Stimulated activated naive B cell treated with anti-CD40 and anti-IgM and Interleukin-4, amounts not matched to agents 10 μg/mL and 1 μg/mL and 100 μg/mL, for 72 hours (primary cell): ENCODE data around the gene SMCO3.

Experiments used
- ATAC-seq, 2 donors: fragments of 150-1000 bp; cut with Tn5 transposase; replicated peaks; 2 replicates each; pipeline ENCODE4 v1.10.0; 2021; ENCODE audit warnings: moderate library complexity in 1 of 2
- DNase-seq: peaks from one replicate; pipeline ENCODE4 v3.0.0; 2021
- H3K27ac Mint-ChIP-seq: one replicate; pipeline ENCODE4 v1.8.0; 2022; ENCODE audit warnings: mild to moderate bottlenecking, mixed read lengths
- H3K27me3 Mint-ChIP-seq, 2 donors: one replicate each; pipeline ENCODE4 v1.8.0; 2022; ENCODE audit warnings: mixed read lengths in 2 of 2
- H3K36me3 Mint-ChIP-seq, 2 donors: one replicate each; pipeline ENCODE4 v1.8.0; 2022; ENCODE audit warnings: mixed read lengths in 2 of 2, mild to moderate bottlenecking in 1 of 2
- H3K4me1 Mint-ChIP-seq, 2 donors: one replicate each; pipeline ENCODE4 v1.8.0; 2022; ENCODE audit warnings: mixed read lengths in 2 of 2, mild to moderate bottlenecking in 1 of 2
- H3K4me3 Mint-ChIP-seq, 2 donors: one replicate each; pipeline ENCODE4 v1.8.0; 2022; ENCODE audit warnings: mild to moderate bottlenecking in 2 of 2, mixed read lengths in 2 of 2, moderate library complexity in 1 of 2
- H3K9me3 Mint-ChIP-seq, 2 donors: one replicate each; pipeline ENCODE4 v1.8.0; 2022; ENCODE audit warnings: mixed read lengths in 2 of 2, mild to moderate bottlenecking in 1 of 2

SMCO3 gene

DNA sequence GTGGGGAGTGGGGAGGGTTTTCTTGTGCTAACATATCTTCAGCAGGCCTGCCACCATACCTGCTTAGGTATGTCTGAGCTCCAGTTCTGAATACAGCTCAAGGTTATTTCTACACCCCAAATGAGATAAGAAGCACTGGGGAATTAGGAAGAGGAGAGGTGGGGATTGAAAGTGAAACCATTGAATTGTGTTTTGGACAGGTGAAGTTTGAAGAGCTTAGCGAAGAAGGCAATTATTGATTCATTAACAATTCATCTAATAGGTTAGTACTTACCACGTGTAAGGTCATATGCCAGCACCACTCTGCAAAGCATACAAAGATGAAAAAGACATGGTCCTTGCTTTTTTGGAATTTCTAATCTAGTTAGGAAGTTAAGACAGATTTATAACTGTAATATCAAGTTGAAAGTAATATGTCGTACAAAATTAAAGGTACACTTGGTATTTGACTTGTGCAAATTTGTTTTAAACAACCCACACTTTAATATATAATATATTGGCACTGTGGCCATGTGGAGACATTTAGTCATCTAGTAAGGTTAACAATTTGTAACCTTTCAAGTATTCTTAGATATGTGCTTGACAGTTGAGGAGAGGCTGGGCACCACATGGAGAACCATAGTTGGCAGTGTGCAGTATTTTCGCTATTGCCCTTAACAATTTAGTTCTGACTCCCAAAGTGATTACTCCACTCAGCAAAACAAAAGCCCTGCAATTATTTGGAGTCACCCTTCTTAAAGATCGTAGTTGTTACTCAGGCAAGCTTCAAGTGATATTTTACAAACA lies 3.6 kb downstream of the SMCO3 start:
- DNase-seq (no peak), ATAC-seq (no peak)
- H3K36me3 Mint-ChIP-seq, result no peaks in the 10 kb centered on the region
- H3K27ac Mint-ChIP-seq, result peak overlapping the region; percentile 20
- H3K27me3 Mint-ChIP-seq, result no peaks in the 10 kb centered on the region
- no peaks in the 10 kb centered on the region for H3K9me3 Mint-ChIP-seq
- peaks cover 7 to 8% of the 10 kb centered on the region in 2 donors for H3K4me1 Mint-ChIP-seq
- H3K4me3 Mint-ChIP-seq, result no peak overlapping the region

DNA sequence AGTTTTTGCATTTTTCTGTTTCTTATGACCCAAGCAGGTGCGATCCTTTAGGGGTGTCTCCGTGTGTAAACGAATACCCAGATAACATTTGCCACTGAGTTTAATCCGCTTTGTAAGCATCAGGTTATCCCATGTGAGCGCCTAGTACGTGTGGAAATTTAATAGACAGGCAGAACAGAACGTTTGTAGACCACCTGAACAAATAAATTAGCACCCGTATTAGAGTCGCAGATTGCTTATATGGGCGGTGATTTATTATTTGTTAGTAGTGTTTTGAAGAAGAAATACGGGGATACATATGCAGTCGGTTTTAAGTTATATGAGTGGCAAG lies 10.2 kb downstream of the SMCO3 start:
- Mint-ChIP-seq H3K36me3 (peaks cover 7 to 12% of the 10 kb centered on the region in 2 donors), H3K27me3 (no peaks in the 10 kb centered on the region), H3K27ac (no peak overlapping the region), H3K4me3 (no peak overlapping the region), H3K9me3 (no peaks in the 10 kb centered on the region), H3K4me1 (peaks cover 6 to 7% of the 10 kb centered on the region in 2 donors)
- no peak for DNase-seq
- peak; percentile 8 for ATAC-seq

DNA sequence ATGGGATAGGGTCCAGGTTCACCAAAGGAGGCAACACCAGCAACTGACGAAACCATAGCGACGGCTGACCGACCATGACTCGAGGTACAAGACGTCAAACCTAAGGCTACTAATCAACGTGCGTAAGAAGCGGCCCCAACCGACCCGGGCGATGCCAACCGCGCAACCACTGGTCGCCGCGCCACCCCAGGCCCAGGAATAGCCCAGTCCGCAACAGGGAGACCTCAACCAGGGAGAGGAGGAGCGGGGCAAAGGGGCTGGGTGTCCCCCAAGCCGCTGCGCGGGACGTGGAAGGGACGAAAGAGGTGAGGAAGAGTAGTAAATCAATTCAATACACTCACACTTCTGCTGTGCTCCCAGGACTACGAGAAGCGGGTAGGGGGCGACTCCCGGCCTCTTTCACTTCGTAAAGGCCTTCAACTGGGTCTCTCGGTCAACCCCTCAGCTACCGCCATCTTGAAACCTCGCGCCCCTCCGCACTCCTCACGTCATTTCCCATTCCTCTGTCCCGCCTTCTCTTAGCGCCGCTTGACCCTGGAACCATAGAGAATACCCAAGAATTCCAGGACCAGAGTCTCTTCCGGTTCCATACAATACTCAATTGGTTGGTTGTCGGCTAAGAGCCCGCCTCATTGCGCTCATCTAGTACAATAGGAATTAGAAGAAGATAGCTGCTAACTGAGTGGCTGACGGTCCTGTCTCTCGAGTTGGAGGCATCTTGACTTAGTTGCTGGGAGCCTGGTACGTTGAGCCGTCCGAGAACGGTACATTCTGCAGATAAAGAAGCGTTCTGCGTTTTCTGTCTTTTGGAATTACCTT lies 10.8 kb downstream of the SMCO3 start, which contains the start of the genes C12orf60 and WBP11:
Gene C12orf60, plus strand, starts transcription at position 660 of the 819 bp plus-strand sequence. CDS start 19,266 bp downstream, outside the sequence.
Gene WBP11, minus strand, starts transcription at position 468 of the 819 bp plus-strand sequence. CDS start 2,095 bp downstream, outside the sequence.
- H3K27ac Mint-ChIP-seq, result no peak within 1 kb of the TSS
- ATAC-seq, result peak; percentile 97
- peaks cover 6 to 7% of the 10 kb centered on the region in 2 donors for H3K4me1 Mint-ChIP-seq
- H3K36me3 Mint-ChIP-seq, result peaks cover 8 to 12% of the 10 kb centered on the region in 2 donors
- peak; percentile 90 for DNase-seq
- no peaks in the 10 kb centered on the region for H3K27me3 Mint-ChIP-seq
- H3K4me3 Mint-ChIP-seq, result no peak within 1 kb of the TSS
- H3K9me3 Mint-ChIP-seq, result no peaks in the 10 kb centered on the region

DNA sequence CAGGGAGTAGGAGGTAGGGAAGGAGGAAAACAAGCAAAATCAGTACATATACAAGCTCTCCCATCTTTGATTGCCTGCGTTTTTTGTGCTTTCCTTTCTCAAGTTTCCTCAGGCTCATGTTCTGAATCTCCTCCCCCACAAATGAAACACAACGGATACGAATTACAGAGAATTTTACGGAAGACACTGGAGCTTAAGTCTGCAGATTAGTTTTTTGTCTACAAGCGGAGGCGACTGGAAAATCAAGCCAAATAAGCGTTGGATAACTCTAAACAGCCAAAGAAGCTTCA lies 11.3 kb downstream of the SMCO3 start:
- Mint-ChIP-seq H3K36me3 (peaks cover 9 to 14% of the 10 kb centered on the region in 2 donors), H3K9me3 (no peaks in the 10 kb centered on the region), H3K4me3 (no peak overlapping the region), H3K27ac (no peak overlapping the region), H3K27me3 (no peaks in the 10 kb centered on the region), H3K4me1 (peaks cover 6 to 7% of the 10 kb centered on the region in 2 donors)
- ATAC-seq (no peak), DNase-seq (no peak)

DNA sequence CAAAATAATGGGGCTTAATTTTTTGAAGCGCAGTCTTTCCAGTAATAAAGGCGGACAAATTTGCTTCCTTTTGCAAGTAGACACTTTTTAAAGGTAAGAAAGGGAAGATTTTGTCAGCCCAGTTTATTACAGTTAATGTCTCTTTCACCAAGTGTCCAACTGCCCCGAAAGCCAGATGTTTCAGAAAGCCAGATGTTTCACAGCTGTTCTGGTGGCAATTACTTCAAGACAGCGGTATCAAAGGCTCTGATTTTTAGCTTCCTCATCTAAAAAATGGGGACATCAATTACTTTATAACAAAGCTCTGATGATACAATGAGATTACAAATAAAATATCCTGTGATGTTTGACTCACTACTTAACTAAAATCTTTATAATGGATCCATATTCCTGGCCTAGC lies 11.7 kb downstream of the SMCO3 start:
- Mint-ChIP-seq H3K9me3 (no peaks in the 10 kb centered on the region), H3K27me3 (no peaks in the 10 kb centered on the region), H3K27ac (no peak overlapping the region), H3K36me3 (peaks cover 13 to 18% of the 10 kb centered on the region in 2 donors), H3K4me1 (peaks cover 6 to 7% of the 10 kb centered on the region in 2 donors), H3K4me3 (no peak overlapping the region)
- no peak for ATAC-seq
- no peak for DNase-seq

DNA sequence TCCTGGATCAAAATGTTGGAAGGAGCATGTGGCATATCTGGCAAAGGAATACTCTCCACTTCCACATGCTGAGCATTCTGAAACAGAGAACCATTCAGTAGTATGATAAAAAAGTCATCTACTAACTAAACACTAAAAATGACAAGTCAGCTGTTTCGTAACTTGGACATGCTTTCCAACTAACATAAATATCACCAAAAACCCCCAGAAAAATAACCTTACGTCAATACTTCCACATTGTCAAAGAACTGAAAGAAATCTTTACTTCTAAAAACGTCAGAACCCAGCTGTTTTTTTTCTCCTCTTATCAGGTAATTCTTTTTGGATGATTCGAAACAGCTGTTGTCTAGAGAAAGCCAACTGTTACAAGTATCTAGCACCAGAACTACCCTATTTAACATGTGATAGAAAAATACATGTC lies 18.9 kb downstream of the SMCO3 start:
- Mint-ChIP-seq H3K27me3 (no peaks in the 10 kb centered on the region), H3K4me3 (no peak overlapping the region), H3K4me1 (peaks cover 1 to 13% of the 10 kb centered on the region in 2 donors), H3K27ac (peak overlapping the region; percentile 86), H3K36me3 (peaks cover 42 to 54% of the 10 kb centered on the region in 2 donors), H3K9me3 (no peaks in the 10 kb centered on the region)
- ATAC-seq, result peak in 1 of 2 donors; percentile 58
- no peak for DNase-seq

DNA sequence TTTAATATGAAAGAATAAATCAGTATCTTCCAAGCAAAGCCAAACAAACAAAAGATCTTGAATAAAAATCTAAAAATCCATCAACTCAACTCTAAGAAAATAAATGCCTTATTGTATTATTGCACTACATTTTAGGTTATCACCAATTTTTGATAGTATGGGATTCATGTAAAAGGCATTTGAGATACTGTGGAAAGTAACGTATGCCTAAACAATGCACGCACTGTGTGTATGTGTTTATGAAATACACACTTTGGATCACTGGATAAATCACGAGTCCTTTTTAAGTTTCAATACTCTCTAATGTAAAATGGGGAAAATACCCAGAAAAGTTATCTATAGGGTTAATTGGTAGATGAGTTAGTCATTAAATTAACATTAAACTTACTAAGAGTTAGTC lies 28.4 kb downstream of the SMCO3 start:
- no peak overlapping the region for H3K27ac Mint-ChIP-seq
- ATAC-seq (no peak), DNase-seq (no peak)
- no peak overlapping the region for H3K4me3 Mint-ChIP-seq
- H3K9me3 Mint-ChIP-seq, result no peaks in the 10 kb centered on the region
- H3K4me1 Mint-ChIP-seq, result peaks cover 6 to 18% of the 10 kb centered on the region in 2 donors
- no peaks in the 10 kb centered on the region for H3K27me3 Mint-ChIP-seq
- peaks cover 38 to 41% of the 10 kb centered on the region in 2 donors for H3K36me3 Mint-ChIP-seq

DNA sequence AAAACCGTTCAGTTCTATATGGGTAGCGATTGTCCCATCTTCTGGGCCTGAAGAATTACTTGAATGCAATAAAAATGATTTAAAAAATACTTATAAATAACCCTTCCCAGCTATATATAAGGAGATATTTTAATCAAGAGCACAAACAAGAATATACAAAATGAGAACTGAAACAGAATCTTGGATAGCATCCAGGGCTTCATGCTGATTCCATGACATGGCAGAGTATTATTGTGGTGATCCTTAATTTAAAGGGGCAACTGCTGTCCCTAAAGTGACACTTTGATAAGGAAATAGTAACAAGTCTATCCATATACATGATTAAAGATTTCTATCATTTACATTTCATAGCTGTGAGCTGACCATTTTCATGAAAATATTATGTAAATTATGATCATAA lies 29.5 kb downstream of the SMCO3 start:
- no peak for DNase-seq
- Mint-ChIP-seq H3K27me3 (no peaks in the 10 kb centered on the region), H3K27ac (no peak overlapping the region), H3K4me3 (no peak overlapping the region), H3K9me3 (no peaks in the 10 kb centered on the region), H3K4me1 (peaks cover 9 to 22% of the 10 kb centered on the region in 2 donors), H3K36me3 (peaks cover 30 to 33% of the 10 kb centered on the region in 2 donors)
- no peak for ATAC-seq

DNA sequence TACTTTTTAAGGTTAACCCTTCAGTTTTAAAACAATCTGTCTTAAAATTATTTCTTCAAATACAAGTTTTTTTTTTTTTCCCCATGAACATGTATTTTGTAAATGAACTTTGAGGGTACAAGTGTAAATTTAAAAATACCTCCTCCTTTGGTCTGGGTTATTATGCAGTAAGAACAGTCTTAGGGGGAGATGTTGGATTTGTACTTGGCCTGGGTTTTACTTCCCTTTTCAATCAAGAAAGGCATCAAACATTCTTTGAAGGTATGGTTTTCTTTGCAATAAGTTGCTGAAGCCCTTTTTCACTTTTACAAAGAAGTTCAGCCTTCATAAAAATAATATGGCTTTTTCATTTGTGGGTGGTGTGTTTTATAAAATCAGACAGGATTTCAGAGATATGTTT lies 31.2 kb downstream of the SMCO3 start:
- Mint-ChIP-seq H3K36me3 (peaks cover 17 to 20% of the 10 kb centered on the region in 2 donors), H3K27me3 (no peaks in the 10 kb centered on the region), H3K9me3 (no peaks in the 10 kb centered on the region), H3K27ac (no peak overlapping the region), H3K4me3 (no peak overlapping the region), H3K4me1 (peaks cover 9 to 22% of the 10 kb centered on the region in 2 donors)
- peak; percentile 38 to 45 for ATAC-seq
- DNase-seq, result no peak

DNA sequence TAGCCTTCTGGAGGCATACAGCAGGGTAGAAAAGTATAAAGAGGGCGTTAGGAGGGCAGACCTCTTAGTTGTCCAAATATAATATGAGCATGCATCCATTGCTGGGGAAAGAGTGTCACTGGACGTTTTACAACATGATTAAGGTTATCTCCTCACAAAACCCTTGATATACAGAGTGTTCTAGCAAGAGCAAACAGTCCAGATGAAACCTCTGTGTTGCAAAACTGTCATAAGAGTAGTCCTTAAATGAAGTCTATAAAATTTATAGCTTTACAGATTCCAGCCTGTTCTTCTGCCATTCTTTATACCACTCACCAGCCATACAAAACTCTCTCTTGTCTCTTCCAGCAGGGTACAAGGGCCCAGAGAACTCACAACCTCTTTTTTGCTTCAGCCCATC lies 32.4 kb downstream of the SMCO3 start:
- Mint-ChIP-seq H3K27ac (no peak overlapping the region), H3K4me1 (peaks cover 9 to 22% of the 10 kb centered on the region in 2 donors), H3K36me3 (peaks cover 7 to 11% of the 10 kb centered on the region in 2 donors), H3K9me3 (no peaks in the 10 kb centered on the region), H3K4me3 (no peak overlapping the region), H3K27me3 (no peaks in the 10 kb centered on the region)
- no peak for DNase-seq
- no peak for ATAC-seq

DNA sequence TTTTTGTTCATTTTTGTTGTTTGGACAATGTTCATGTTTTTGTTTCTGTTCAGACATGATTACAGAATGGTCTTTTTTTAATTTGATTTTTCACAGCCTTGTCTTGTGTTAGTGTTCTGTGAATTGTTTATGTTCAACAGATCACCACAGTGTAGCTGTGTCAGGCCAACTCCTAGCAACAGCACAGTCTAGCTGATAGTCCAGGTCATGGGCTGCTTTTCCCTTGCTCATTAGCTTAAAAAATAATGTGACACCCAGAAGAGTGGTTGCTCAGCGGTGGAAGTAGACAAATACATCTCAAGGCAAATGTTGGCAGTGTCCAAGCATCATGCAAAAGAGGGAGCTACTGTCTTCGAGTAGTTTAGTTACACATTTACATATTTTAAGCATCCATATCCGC lies 33.1 kb downstream of the SMCO3 start:
- ATAC-seq (no peak), DNase-seq (no peak)
- H3K27ac Mint-ChIP-seq, result no peak overlapping the region
- no peak overlapping the region for H3K4me3 Mint-ChIP-seq
- H3K27me3 Mint-ChIP-seq, result no peaks in the 10 kb centered on the region
- H3K36me3 Mint-ChIP-seq, result peaks cover 6 to 11% of the 10 kb centered on the region in 2 donors
- no peaks in the 10 kb centered on the region for H3K9me3 Mint-ChIP-seq
- peaks cover 11 to 28% of the 10 kb centered on the region in 2 donors for H3K4me1 Mint-ChIP-seq

DNA sequence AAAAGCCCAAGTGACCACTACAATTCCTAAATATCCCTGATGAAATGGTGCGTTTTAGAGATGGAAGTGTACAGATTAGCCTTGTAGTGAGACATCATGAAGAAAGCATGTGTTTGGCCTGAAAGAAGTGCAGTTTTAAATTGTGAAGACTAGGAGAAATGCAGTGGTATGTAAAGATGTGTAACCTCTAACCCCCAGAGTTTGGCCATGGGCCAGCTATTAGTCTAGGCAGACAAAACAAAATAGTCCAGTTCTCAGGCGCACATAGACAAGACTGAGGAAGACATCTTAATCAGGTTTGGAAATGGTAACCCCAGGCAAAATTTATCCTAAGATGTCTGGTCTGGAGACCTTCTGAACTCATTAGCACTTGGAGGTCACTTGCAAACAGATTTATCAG lies 34.1 kb downstream of the SMCO3 start:
- Mint-ChIP-seq H3K4me3 (no peak overlapping the region), H3K36me3 (peaks cover 6 to 8% of the 10 kb centered on the region in 2 donors), H3K27me3 (no peaks in the 10 kb centered on the region), H3K9me3 (no peaks in the 10 kb centered on the region), H3K4me1 (peaks cover 15 to 35% of the 10 kb centered on the region in 2 donors), H3K27ac (no peak overlapping the region)
- ATAC-seq, result no peak
- DNase-seq, result no peak

DNA sequence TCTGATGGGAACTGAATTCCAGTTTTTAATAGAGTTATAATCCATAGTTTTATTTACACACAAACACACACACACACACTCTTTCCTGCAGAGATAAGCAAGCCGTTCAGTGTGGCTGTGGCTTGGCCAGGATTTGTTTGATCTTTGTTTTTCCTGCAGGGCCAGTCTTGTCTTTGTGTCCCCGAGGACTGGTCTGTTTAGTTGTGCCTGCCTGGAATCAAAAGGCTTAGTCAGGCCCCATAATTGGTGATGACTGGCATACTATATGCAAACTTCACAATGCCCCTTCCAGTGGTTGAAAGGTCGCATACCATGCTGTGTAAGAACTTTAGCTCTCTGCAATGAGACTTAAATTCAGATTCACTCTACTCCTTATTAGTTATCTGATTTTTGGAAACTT lies 36.7 kb downstream of the SMCO3 start:
- peaks cover 5% of the 10 kb centered on the region in 2 donors for H3K36me3 Mint-ChIP-seq
- no peak for DNase-seq
- H3K4me3 Mint-ChIP-seq, result no peak overlapping the region
- peaks cover 18 to 35% of the 10 kb centered on the region in 2 donors for H3K4me1 Mint-ChIP-seq
- H3K27ac Mint-ChIP-seq, result no peak overlapping the region
- ATAC-seq, result no peak
- H3K27me3 Mint-ChIP-seq, result no peaks in the 10 kb centered on the region
- H3K9me3 Mint-ChIP-seq, result no peaks in the 10 kb centered on the region

DNA sequence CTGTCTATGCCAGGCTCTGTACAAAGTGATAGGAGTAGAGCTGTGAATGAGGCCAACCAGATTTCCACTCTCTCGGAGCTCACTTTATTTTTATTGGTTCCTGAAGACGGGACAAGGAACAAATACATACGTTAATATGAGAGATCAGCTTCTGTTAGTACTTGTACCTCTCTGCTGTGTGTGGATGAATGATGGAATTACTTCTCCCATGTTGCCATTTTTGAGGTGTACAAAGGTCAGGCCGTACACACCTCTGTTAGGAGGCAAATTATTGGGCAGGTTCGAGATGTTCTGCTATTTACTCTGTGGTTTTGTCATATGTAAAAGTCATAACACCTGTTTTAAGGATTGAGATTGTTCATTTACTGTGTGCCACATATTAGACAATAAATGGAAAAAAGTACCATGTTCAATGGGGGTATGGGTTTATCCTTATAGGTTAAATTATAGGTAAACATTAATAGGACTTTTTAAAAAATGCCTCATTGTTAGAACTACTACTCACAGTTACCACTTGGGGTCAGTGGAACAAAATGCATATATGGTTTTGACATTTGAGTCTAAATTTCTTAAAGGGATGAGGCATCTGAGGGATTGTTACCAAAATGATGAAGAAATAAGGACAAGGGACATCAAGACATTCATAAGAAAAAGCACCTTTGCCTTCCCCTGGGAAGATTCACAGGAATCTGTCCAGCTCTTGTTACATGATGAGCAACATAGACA lies 37.6 kb downstream of the SMCO3 start:
- Mint-ChIP-seq H3K9me3 (no peaks in the 10 kb centered on the region), H3K36me3 (peaks cover 5% of the 10 kb centered on the region in 2 donors), H3K27me3 (no peaks in the 10 kb centered on the region), H3K4me3 (no peak overlapping the region), H3K4me1 (peaks cover 22 to 42% of the 10 kb centered on the region in 2 donors), H3K27ac (no peak overlapping the region)
- ATAC-seq, result no peak
- DNase-seq, result no peak
